Neuronal stem cell (in vitro differentiated cells): ENCODE measurements around the gene ZFYVE1.
"Not testable (repeated sequence)": the region's sequence is repeated elsewhere in the genome, so short reads cannot be mapped to it uniquely, and the experiment has no call there.

Experiments used
- DNase-seq: peaks from one replicate; pipeline ENCODE4 v3.0.0-alpha.2; 2013; ENCODE audit warnings: low spot score
- H2AFZ ChIP-seq: one replicate; pipeline ENCODE4 v1.6.1; 2013; ENCODE audit warnings: mild to moderate bottlenecking, low read length, inconsistent platforms
- H2AK5ac ChIP-seq: 2 replicates; pipeline ENCODE4 v1.6.1; 2013; ENCODE audit warnings: low read depth, mild to moderate bottlenecking, inconsistent platforms, low read length, moderate library complexity, mixed read lengths
- H2BK120ac ChIP-seq: 2 replicates; pipeline ENCODE4 v1.6.1; 2013; ENCODE audit warnings: low read depth, mild to moderate bottlenecking, inconsistent platforms, low read length, moderate library complexity, mixed read lengths
- H2BK12ac ChIP-seq: one replicate; pipeline ENCODE4 v1.6.1; 2013; ENCODE audit warnings: low read length, inconsistent platforms
- H2BK15ac ChIP-seq: 2 replicates; pipeline ENCODE4 v1.6.1; 2013; ENCODE audit warnings: mild to moderate bottlenecking, low read length, inconsistent platforms, mixed read lengths
- H2BK5ac ChIP-seq: one replicate; pipeline ENCODE4 v1.6.1; 2013; ENCODE audit warnings: inconsistent platforms, mild to moderate bottlenecking, low read length, moderate library complexity
- H3K14ac ChIP-seq: one replicate; pipeline ENCODE4 v1.6.1; 2013; ENCODE audit warnings: low read length, inconsistent platforms
- H3K18ac ChIP-seq: 2 replicates; pipeline ENCODE4 v1.6.1; 2013; ENCODE audit warnings: low read length, inconsistent platforms
- H3K23ac ChIP-seq: 2 replicates; pipeline ENCODE4 v1.6.1; 2013; ENCODE audit warnings: low read depth, mild to moderate bottlenecking, mixed read lengths, low read length, inconsistent platforms; ENCODE audit not compliant: poor library complexity
- H3K27ac ChIP-seq: replicated peaks from 3 replicates; pipeline ENCODE4 v1.5.1; 2013; ENCODE audit warnings: low read length, inconsistent platforms
- H3K27me3 ChIP-seq, 3 experiments: 2 replicates each; pipeline ENCODE4 v1.6.1; 2013; ENCODE audit warnings: low read length in 3 of 3, mild to moderate bottlenecking in 2 of 3, inconsistent platforms in 1 of 3, low read depth in 1 of 3, mixed read lengths in 1 of 3, moderate library complexity in 1 of 3; ENCODE audit not compliant: control insufficient read depth in 3 of 3, insufficient read depth in 3 of 3
- H3K36me3 ChIP-seq, 2 donors: replicated peaks in 1 of 2; 2 replicates each; pipeline ENCODE4 v1.6.1; 2013; ENCODE audit warnings: low read length in 2 of 2; ENCODE audit not compliant: control insufficient read depth in 2 of 2, insufficient read depth in 2 of 2
- H3K4ac ChIP-seq: 2 replicates; pipeline ENCODE4 v1.6.1; 2013; ENCODE audit warnings: inconsistent platforms, mild to moderate bottlenecking, low read length, moderate library complexity
- H3K4me1 ChIP-seq, 2 donors: 1 replicate in 1 of 2; 2 replicates in 1 of 2; pipeline ENCODE4 v1.6.1; 2013; ENCODE audit warnings: low read length in 2 of 2, low read depth in 1 of 2; ENCODE audit not compliant: control insufficient read depth in 2 of 2, insufficient read depth in 1 of 2
- H3K4me2 ChIP-seq: one replicate; pipeline ENCODE4 v1.6.1; 2013; ENCODE audit warnings: mild to moderate bottlenecking, low read length, inconsistent platforms; ENCODE audit not compliant: insufficient read depth, poor library complexity, severe bottlenecking
- H3K4me3 ChIP-seq, 2 donors: 2 replicates each; pipeline ENCODE4 v1.5.1; 2013; ENCODE audit warnings: low read length in 2 of 2, mild to moderate bottlenecking in 2 of 2, inconsistent platforms in 1 of 2, moderate library complexity in 1 of 2
- H3K79me1 ChIP-seq: one replicate; pipeline ENCODE4 v1.6.1; 2013; ENCODE audit warnings: low read depth, mild to moderate bottlenecking, inconsistent platforms, low read length, moderate library complexity
- H3K9ac ChIP-seq: one replicate; pipeline ENCODE4 v1.6.1; 2013; ENCODE audit warnings: mild to moderate bottlenecking, low read depth, low read length, inconsistent platforms; ENCODE audit not compliant: poor library complexity
- H3K9me3 ChIP-seq, 2 donors: replicated peaks in 1 of 2; 2 replicates each; pipeline versions ENCODE3 to v1.6.1; 2013; ENCODE audit warnings: low read length in 2 of 2, mild to moderate bottlenecking in 2 of 2, inconsistent platforms in 1 of 2, low read depth in 1 of 2, mixed read lengths in 1 of 2, moderate library complexity in 1 of 2; ENCODE audit not compliant: control insufficient read depth in 2 of 2, insufficient read depth in 1 of 2
- H4K8ac ChIP-seq: one replicate; pipeline ENCODE4 v1.6.1; 2013; ENCODE audit warnings: low read depth, mild to moderate bottlenecking, inconsistent platforms, low read length, moderate library complexity
- H4K91ac ChIP-seq: one replicate; pipeline ENCODE4 v1.6.1; 2013; ENCODE audit warnings: low read length, low read depth, mild to moderate bottlenecking, inconsistent platforms; ENCODE audit not compliant: poor library complexity
- WGBS, 2 donors: extraction: QIAGEN DNeasy Blood & Tissue Kit; methylation state at CpG; one replicate each; pipeline ENCODE4 v1.1.7; 2013; ENCODE audit warnings: missing lambda C conversion rate in 2 of 2, mixed read lengths in 1 of 2; ENCODE audit not compliant: insufficient read length in 2 of 2, insufficient replicate concordance in 1 of 2; ENCODE audit errors: extremely low coverage in 2 of 2; 5-methylcytosine and 5-hydroxymethylcytosine counted together

The ZFYVE1 gene

GRCh38 chr14:73015552-73015951 lies 11.4 kb downstream of the ZFYVE1 start:
- H3K9ac ChIP-seq, H3K18ac ChIP-seq, H3K4me2 ChIP-seq, H4K8ac ChIP-seq, H2AFZ ChIP-seq, H2BK12ac ChIP-seq, H3K27me3 ChIP-seq, H3K4me1 ChIP-seq, H3K14ac ChIP-seq, H3K4ac ChIP-seq, H2BK15ac ChIP-seq, H2BK5ac ChIP-seq, H3K9me3 ChIP-seq, H3K23ac ChIP-seq, H4K91ac ChIP-seq, H3K27ac ChIP-seq, DNase-seq, H2AK5ac ChIP-seq, H3K4me3 ChIP-seq, H2BK120ac ChIP-seq, H3K79me1 ChIP-seq: not testable (repeated sequence)
- peaks cover 0 to 19% of the 10 kb centered on the region in 2 donors for H3K36me3 ChIP-seq
- no CpG with 5 or more reads among the region's 14 CpGs for WGBS, 2 donors

- Histone ChIP-seq H2AFZ (no peak overlapping the region), H3K4me1 (no peaks in the 10 kb centered on the region), H4K8ac (no peak overlapping the region), H3K4me2 (no peak overlapping the region), H2BK12ac (no peak overlapping the region), H3K27ac (no peak overlapping the region), H3K79me1 (peaks cover 2% of the 10 kb centered on the region), H3K9me3 (no peaks in the 10 kb centered on the region), H2BK120ac (no peak overlapping the region), H3K4me3 (no peak overlapping the region), H3K27me3 (no peaks in the 10 kb centered on the region), H2BK5ac (no peak overlapping the region), H2BK15ac (no peak overlapping the region), H3K9ac (no peak overlapping the region), H3K14ac (no peak overlapping the region), H3K36me3 (peaks cover 0 to 21% of the 10 kb centered on the region in 2 donors), H3K23ac (no peak overlapping the region), H2AK5ac (no peak overlapping the region), H4K91ac (no peak overlapping the region), H3K4ac (no peak overlapping the region), H3K18ac (no peak overlapping the region)
- no peak for DNase-seq
- no CpG with 5 or more reads among the region's 2 CpGs for WGBS, 2 donors
Observed at GRCh38 chr14:73014105-73014504, 12.8 kb downstream of the ZFYVE1 start.

GRCh38 chr14:73011189-73011588 lies 15.7 kb downstream of the ZFYVE1 start:
- H3K4me2 ChIP-seq, H3K79me1 ChIP-seq, H2BK120ac ChIP-seq, H2AK5ac ChIP-seq, H3K18ac ChIP-seq, H3K9me3 ChIP-seq, H2BK5ac ChIP-seq, H3K27ac ChIP-seq, H2BK12ac ChIP-seq, H3K4ac ChIP-seq, H3K27me3 ChIP-seq, H3K9ac ChIP-seq, H2AFZ ChIP-seq, H3K14ac ChIP-seq, H3K4me3 ChIP-seq, H4K8ac ChIP-seq, H2BK15ac ChIP-seq, H3K4me1 ChIP-seq, H4K91ac ChIP-seq, H3K23ac ChIP-seq, DNase-seq: not testable (repeated sequence)
- H3K36me3 ChIP-seq = peaks cover 1 to 16% of the 10 kb centered on the region in 2 donors
- no CpG with 5 or more reads among the region's 7 CpGs for WGBS, 2 donors

GRCh38 chr14:73008501-73008900 lies 18.4 kb downstream of the ZFYVE1 start:
- Histone ChIP-seq H2BK15ac (no peak overlapping the region), H3K9ac (no peak overlapping the region), H3K23ac (no peak overlapping the region), H3K14ac (no peak overlapping the region), H2AFZ (no peak overlapping the region), H3K79me1 (no peaks in the 10 kb centered on the region), H2BK12ac (no peak overlapping the region), H3K18ac (no peak overlapping the region), H3K27me3 (no peaks in the 10 kb centered on the region), H3K27ac (no peak overlapping the region), H3K36me3 (peaks cover 1 to 12% of the 10 kb centered on the region in 2 donors), H2BK5ac (no peak overlapping the region), H4K91ac (no peak overlapping the region), H3K4me2 (no peak overlapping the region), H2AK5ac (no peak overlapping the region), H3K9me3 (peaks cover 0 to 4% of the 10 kb centered on the region in 2 donors), H3K4ac (no peak overlapping the region), H2BK120ac (no peak overlapping the region), H3K4me3 (no peak overlapping the region), H3K4me1 (no peaks in the 10 kb centered on the region), H4K8ac (no peak overlapping the region)
- no CpG with 5 or more reads among the region's 1 CpG for WGBS, 2 donors
- no peak for DNase-seq
